BJ (cell line): ENCODE results near the gene TRNT1. TPM values are rescaled to one million over a fixed set of nuclear protein-coding genes. Genes with fewer than 3 reads are reported as not detected.

ENCODE experiments used
- CTCF ChIA-PET: fragments of 350-600 bp; formaldehyde crosslinking; extraction: SDS; loops from one replicate; lab custom pipeline; 2021; ENCODE audit warnings: antibody characterized with exemption, inconsistent platforms; lab: Yijun Ruan, JAX
- POLR2A ChIA-PET: fragments of 300-600 bp; sonication (Branson Sonifier 250); formaldehyde crosslinking; extraction: SDS; loops from one replicate; lab custom pipeline; 2021; ENCODE audit warnings: antibody characterized with exemption; lab: Charles Lee
- DNase-seq: peaks from one replicate; pipeline ENCODE4 v3.0.0-alpha.2; 2011; ENCODE audit warnings: low read depth
- H3K27me3 ChIP-seq: 2 replicates; pipeline ENCODE4 v1.6.0; 2011; ENCODE audit warnings: low read length; ENCODE audit not compliant: control insufficient read depth, insufficient read depth
- H3K36me3 ChIP-seq: 2 replicates; pipeline ENCODE4 v1.5.1; 2011; ENCODE audit warnings: low read length; ENCODE audit not compliant: control insufficient read depth, insufficient read depth
- H3K4me3 ChIP-seq: 2 replicates; pipeline ENCODE4 v1.5.1; 2011; ENCODE audit warnings: low read depth, mild to moderate bottlenecking, control low read depth, low read length
- CTCF ChIP-seq: IDR thresholded peaks from 2 replicates; pipeline ENCODE4 v1.5.1; 2011; ENCODE audit warnings: low read depth, mild to moderate bottlenecking, control low read depth, inconsistent platforms, low read length, moderate library complexity; ENCODE audit not compliant: insufficient read depth
- polyA plus RNA-seq: library from polyadenylated mRNA; depleted of rRNA; stranded (reverse); fragments of >200 nt; gene quantifications from 2 replicates; pipeline ENCODE4 v1.2.3, GENCODE V29; 2011

The TRNT1 gene
- polyA plus RNA-seq, 1 experiment, result 5.2 TPM

GRCh38 chr3:3141939-3142338 lies 15.2 kb downstream of the TRNT1 start:
- TF ChIP-seq CTCF, result no peak
- ChIA-PET POLR2A (no interaction called here), CTCF (interaction anchor here (0.8 to 1.1 kb wide), 2 partner anchors 13 to 37 kb away, joined by 3 read pairs; no protein-coding TSS in a partner anchor)
- H3K4me3 ChIP-seq, result no peak overlapping the region
- H3K27me3 ChIP-seq, result no peaks in the 10 kb centered on the region
- no peak for DNase-seq
- peaks cover 12% of the 10 kb centered on the region for H3K36me3 ChIP-seq

- Histone ChIP-seq H3K36me3 (peaks cover 9% of the 10 kb centered on the region), H3K27me3 (no peaks in the 10 kb centered on the region), H3K4me3 (no peak overlapping the region)
- ChIA-PET POLR2A (no interaction called here), CTCF (no interaction called here)
- no peak for DNase-seq
- no peak for TF ChIP-seq CTCF
Observed at GRCh38 chr3:3145831-3146230, 19.1 kb downstream of the TRNT1 start.

- ChIA-PET CTCF (interaction anchor here (0.6 kb wide), 1 partner anchor 52 kb away, joined by 6 read pairs; no protein-coding TSS in a partner anchor), POLR2A (no interaction called here)
- TF ChIP-seq CTCF, result no peak
- Histone ChIP-seq H3K27me3 (no peaks in the 10 kb centered on the region), H3K36me3 (peaks cover 6% of the 10 kb centered on the region), H3K4me3 (no peak overlapping the region)
- DNase-seq, result no peak
Observed at GRCh38 chr3:3149560-3149959, 22.8 kb downstream of the TRNT1 start.

GRCh38 chr3:3151513-3151912 lies 24.8 kb downstream of the TRNT1 start:
- H3K36me3 ChIP-seq, result peaks cover 7% of the 10 kb centered on the region
- H3K4me3 ChIP-seq, result no peak overlapping the region
- CTCF ChIA-PET, result no interaction called here
- TF ChIP-seq CTCF, result no peak
- H3K27me3 ChIP-seq, result no peaks in the 10 kb centered on the region
- DNase-seq, result no peak
- POLR2A ChIA-PET, result no interaction called here

GRCh38 chr3:3154879-3155610 lies 28.3 kb downstream of the TRNT1 start:
- POLR2A ChIA-PET, result no interaction called here
- Histone ChIP-seq H3K27me3 (no peaks in the 10 kb centered on the region), H3K4me3 (no peak overlapping the region), H3K36me3 (peaks cover 8% of the 10 kb centered on the region)
- CTCF ChIA-PET, result interaction anchor here (0.8 to 1.4 kb wide), 2 partner anchors 14 to 24 kb away, joined by 3 read pairs; partner anchors contain the start of gene CRBN
- no peak for DNase-seq
- TF ChIP-seq CTCF, result no peak
